Psoas muscle (tissue), 8 donors: ENCODE data around the gene SDK2. TPM values are rescaled to one million over a fixed set of nuclear protein-coding genes. Genes with fewer than 3 reads are reported as not detected.

ENCODE experiments used
- ATAC-seq, 4 donors: fragments of 200-7000 bp; cut with Tn5 transposase; one replicate each; pipeline ENCODE4 v1.9.1; 2020; ENCODE audit warnings: moderate library complexity in 3 of 4, mild to moderate bottlenecking in 2 of 4
- DNase-seq, 2 donors: peaks; one replicate each; pipeline ENCODE4 v3.0.0-alpha.2; 2020
- H3K27ac ChIP-seq: fragments of 200-600 bp; one replicate; pipeline ENCODE4 v1.8.0; 2022
- H3K27me3 ChIP-seq, 3 donors: fragments of 200-600 bp in 1 of 3; one replicate each; pipeline versions ENCODE4 v1.6.1 to v1.8.0; 2013 to 2022; ENCODE audit warnings: low read length in 2 of 3, mild to moderate bottlenecking in 2 of 3, moderate library complexity in 1 of 3; ENCODE audit not compliant: insufficient read depth in 3 of 3
- H3K36me3 ChIP-seq, 2 donors: fragments of 200-600 bp in 1 of 2; one replicate each; pipeline versions ENCODE4 v1.6.1 to v1.8.0; 2013 to 2022; ENCODE audit warnings: low read depth in 1 of 2, mild to moderate bottlenecking in 1 of 2, moderate library complexity in 1 of 2; ENCODE audit not compliant: insufficient read depth in 1 of 2
- H3K4me1 ChIP-seq: fragments of 200-600 bp; one replicate; pipeline ENCODE4 v1.8.0; 2022
- H3K4me3 ChIP-seq: fragments of 200-600 bp; one replicate; pipeline ENCODE4 v1.8.0; 2022; ENCODE audit warnings: mild to moderate bottlenecking
- H3K9me3 ChIP-seq: fragments of 200-600 bp; one replicate; pipeline ENCODE4 v1.8.0; 2022
- CTCF ChIP-seq: fragments of 200-600 bp; IDR thresholded peaks from one replicate; pipeline ENCODE4 v1.8.0; 2022; ENCODE audit warnings: antibody characterized with exemption
- WGBS, 3 donors: extraction: QIAGEN DNeasy Blood & Tissue Kit; methylation state at CpG; one replicate each; pipeline versions ENCODE4 v1.1.6 to v1.1.7; 2013; 5-methylcytosine and 5-hydroxymethylcytosine counted together
- intact Hi-C, 2 donors: fragments of 100-400 bp; cut with DNase I; formaldehyde crosslinking; loops; one replicate each; pipeline versions ENCODE4 v1.11.0 to v1.14.2; 2022
- polyA plus RNA-seq, 3 donors: library from polyadenylated mRNA; stranded (reverse); fragments of 200-250 nt; gene quantifications; one replicate each; pipeline ENCODE4 v1.2.3, GENCODE V29; 2013
- total RNA-seq, 4 donors: library from RNA; stranded (reverse); fragmentation: NEBNext Ultra II Directional in 2 of 4; extraction: Animal tissue kit (Norgen Biotek cat#: 25700) in 2 of 4; gene quantifications; one replicate each; pipeline versions ENCODE4 v1.2.1 to v1.2.4, GENCODE V29; 2021 to 2023
- donor health status: healthy with polysubstance abuse.
- donor health status: DM: no; HTN: no; CAD: no; lungs with moderate emphysema.
- donor health status: Bipolar disorder and iron deficiency.
- donor health status: healthy.
- donor health status: DM: yes; HTN: yes; CAD: no.
- donor health status: DM: no; HTN: no; CAD: no.
- donor health status: DM: no; HTN: no; CAD: no.
- donor health status: DM: yes; HTN: yes; CAD: no.

The SDK2 gene
- total and polyA plus RNA-seq, 7 donors: 0.04 to 2.8 (median 0.24) TPM

- Histone ChIP-seq H3K4me1 (no peaks in the 10 kb centered on the region), H3K9me3 (no peaks in the 10 kb centered on the region), H3K36me3 (no peaks in the 10 kb centered on the region), H3K27me3 (peaks cover 0 to 8% (median 3%) of the 10 kb centered on the region in 3 donors), H3K27ac (no peak overlapping the region), H3K4me3 (no peak overlapping the region)
- intact Hi-C loops: no loop called here
- ATAC-seq: no peak
- WGBS, 3 donors: 62 to 74% (median 67%) methylated on average over 19 of the region's 19 CpGs
- TF ChIP-seq CTCF: no peak
- DNase-seq: peak in 1 of 2 donors; percentile 22
These were observed 136.0 kb downstream of the SDK2 start for GRCh38 chr17:73508057-73508930.

GRCh38 chr17:73506470-73507435, 137.5 kb downstream of the SDK2 start:
- intact Hi-C loops: no loop called here
- peaks cover 0 to 8% (median 3%) of the 10 kb centered on the region in 3 donors for H3K27me3 ChIP-seq
- H3K36me3 ChIP-seq: no peaks in the 10 kb centered on the region
- no peak overlapping the region for H3K27ac ChIP-seq
- H3K4me3 ChIP-seq: no peak overlapping the region
- no peak for TF ChIP-seq CTCF
- 87 to 91% (median 89%) methylated on average over 9 of the region's 9 CpGs for WGBS, 3 donors
- H3K4me1 ChIP-seq: no peaks in the 10 kb centered on the region
- no peaks in the 10 kb centered on the region for H3K9me3 ChIP-seq
- ATAC-seq (no peak), DNase-seq (peak in 1 of 2 donors; percentile 12)

GRCh38 chr17:73503560-73503959, 140.7 kb downstream of the SDK2 start:
- DNase-seq (no peak), ATAC-seq (no peak)
- H3K36me3 ChIP-seq: no peaks in the 10 kb centered on the region
- no peak for TF ChIP-seq CTCF
- H3K27ac ChIP-seq: no peak overlapping the region
- WGBS, 3 donors: 27 to 49% (median 36%) methylated on average over 2 of the region's 2 CpGs
- peaks cover 0 to 8% (median 5%) of the 10 kb centered on the region in 3 donors for H3K27me3 ChIP-seq
- intact Hi-C loops: no loop called here
- H3K4me3 ChIP-seq: no peak overlapping the region
- no peaks in the 10 kb centered on the region for H3K9me3 ChIP-seq
- no peaks in the 10 kb centered on the region for H3K4me1 ChIP-seq

GRCh38 chr17:73500414-73500999, 143.7 kb downstream of the SDK2 start:
- DNase-seq: no peak
- TF ChIP-seq CTCF: no peak
- Histone ChIP-seq H3K36me3 (no peaks in the 10 kb centered on the region), H3K9me3 (no peaks in the 10 kb centered on the region), H3K27me3 (peaks cover 0 to 16% (median 8%) of the 10 kb centered on the region in 3 donors), H3K4me1 (no peaks in the 10 kb centered on the region), H3K27ac (no peak overlapping the region), H3K4me3 (no peak overlapping the region)
- ATAC-seq: no peak
- intact Hi-C loops: no loop called here
- 43 to 64% (median 45%) methylated on average over 2 of the region's 2 CpGs for WGBS, 3 donors
